Uterus (tissue), 2 donors: ENCODE data around the gene GRK3.

Source experiments
- POLR2A ChIP-seq, 2 donors: fragments of 450-650 bp; IDR thresholded peaks; one replicate each; pipeline ENCODE4 v1.6.1; 2016; ENCODE audit warnings: antibody characterized with exemption in 2 of 2, mild to moderate bottlenecking in 1 of 2, moderate library complexity in 1 of 2
- TF ChIP-seq, protein P1 (sequence below), 4 experiments: fragments of 200-600 bp in 2 of 4; fragments of 450-650 bp in 2 of 4; sonication (generic) in 2 of 4; IDR thresholded peaks; one replicate each; pipeline ENCODE4 v1.5.1; 2016 to 2019; ENCODE audit warnings: antibody characterized with exemption in 4 of 4, mild to moderate bottlenecking in 2 of 4, moderate library complexity in 1 of 4

DNA sequence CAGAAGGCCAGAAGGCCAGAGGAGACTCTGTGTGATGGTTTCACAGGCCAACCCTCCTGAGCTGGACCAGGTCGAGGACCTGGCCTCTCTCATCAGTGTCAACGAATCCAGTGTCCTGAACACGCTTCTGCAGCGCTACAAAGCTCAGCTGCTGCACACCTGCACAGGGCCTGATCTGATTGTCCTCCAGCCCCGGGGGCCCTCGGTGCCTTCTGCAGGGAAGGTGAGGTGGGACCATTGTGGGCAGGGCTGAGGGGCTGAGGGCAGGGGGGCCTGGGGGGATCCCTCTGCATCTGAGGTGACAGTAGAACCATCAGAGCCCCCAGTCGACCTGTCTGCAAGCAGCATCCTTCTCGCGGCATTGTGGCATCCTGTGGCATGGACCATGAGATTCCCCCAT lies 207.8 kb downstream of the GRK3 start:
- TF ChIP-seq, protein P1, sequence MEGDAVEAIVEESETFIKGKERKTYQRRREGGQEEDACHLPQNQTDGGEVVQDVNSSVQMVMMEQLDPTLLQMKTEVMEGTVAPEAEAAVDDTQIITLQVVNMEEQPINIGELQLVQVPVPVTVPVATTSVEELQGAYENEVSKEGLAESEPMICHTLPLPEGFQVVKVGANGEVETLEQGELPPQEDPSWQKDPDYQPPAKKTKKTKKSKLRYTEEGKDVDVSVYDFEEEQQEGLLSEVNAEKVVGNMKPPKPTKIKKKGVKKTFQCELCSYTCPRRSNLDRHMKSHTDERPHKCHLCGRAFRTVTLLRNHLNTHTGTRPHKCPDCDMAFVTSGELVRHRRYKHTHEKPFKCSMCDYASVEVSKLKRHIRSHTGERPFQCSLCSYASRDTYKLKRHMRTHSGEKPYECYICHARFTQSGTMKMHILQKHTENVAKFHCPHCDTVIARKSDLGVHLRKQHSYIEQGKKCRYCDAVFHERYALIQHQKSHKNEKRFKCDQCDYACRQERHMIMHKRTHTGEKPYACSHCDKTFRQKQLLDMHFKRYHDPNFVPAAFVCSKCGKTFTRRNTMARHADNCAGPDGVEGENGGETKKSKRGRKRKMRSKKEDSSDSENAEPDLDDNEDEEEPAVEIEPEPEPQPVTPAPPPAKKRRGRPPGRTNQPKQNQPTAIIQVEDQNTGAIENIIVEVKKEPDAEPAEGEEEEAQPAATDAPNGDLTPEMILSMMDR (IDR thresholded peaks at IDR 0.05), result no peak
- TF ChIP-seq POLR2A (IDR thresholded peaks at IDR 0.05), result no peak
